HepG2 (cell line): ENCODE measurements around the gene GGT7. TPM values are rescaled to one million over a fixed set of nuclear protein-coding genes. Genes with fewer than 3 reads are reported as not detected.

Experiments
- ARNT ChIP-seq: fragments of 450-650 bp; IDR thresholded peaks from 2 replicates; pipeline ENCODE4 v1.6.1; 2017
- ATF7 ChIP-seq, 2 experiments: fragments of 450-650 bp in 1 of 2; sonication (generic) in 1 of 2; formaldehyde crosslinking in 1 of 2; IDR thresholded peaks; 2 replicates each; pipeline versions ENCODE4 v1.4.0 to v1.6.1; 2016 to 2020; ENCODE audit warnings: antibody characterized with exemption in 1 of 2, mild to moderate bottlenecking in 1 of 2, missing genetic modification reagents in 1 of 2
- IRF2 ChIP-seq: IDR thresholded peaks from 2 replicates; pipeline ENCODE4 v1.6.1; 2018; ENCODE audit warnings: missing genetic modification reagents, missing compliant biosample characterization
- NFRKB ChIP-seq: fragments of 450-650 bp; IDR thresholded peaks from 2 replicates; pipeline ENCODE4 v1.6.1; 2017
- NONO ChIP-seq, 2 experiments: fragments of 450-650 bp in 1 of 2; sonication (generic) in 1 of 2; formaldehyde crosslinking in 1 of 2; IDR thresholded peaks in 1 of 2; conservative IDR thresholded peaks in 1 of 2; 2 replicates each; pipeline versions ENCODE4 v1.6.1 to v1.8.0; 2017 to 2022; ENCODE audit warnings: mild to moderate bottlenecking in 1 of 2, missing genetic modification reagents in 1 of 2, moderate library complexity in 1 of 2
- PCBP1 ChIP-seq: fragments of 200-400 bp; formaldehyde crosslinking; IDR thresholded peaks from 2 replicates; pipeline ENCODE4 v1.6.1; 2017; ENCODE audit warnings: mild to moderate bottlenecking, low read depth, low read length, borderline replicate concordance
- REPIN1 ChIP-seq: sonication (generic); formaldehyde crosslinking; IDR thresholded peaks from 2 replicates; pipeline ENCODE4 v1.8.0; 2022; ENCODE audit warnings: missing genetic modification reagents, low read depth, mild to moderate bottlenecking, borderline replicate concordance
- REXO4 ChIP-seq: sonication (generic); formaldehyde crosslinking; IDR thresholded peaks from 2 replicates; pipeline ENCODE4 v1.8.0; 2022; ENCODE audit warnings: missing genetic modification reagents, mild to moderate bottlenecking, borderline replicate concordance
- SPEN ChIP-seq: sonication (generic); formaldehyde crosslinking; IDR thresholded peaks from 2 replicates; pipeline ENCODE4 v1.5.1; 2020; ENCODE audit warnings: low read depth, mild to moderate bottlenecking, missing genetic modification reagents
- TBX3 ChIP-seq: fragments of 450-650 bp; IDR thresholded peaks from 2 replicates; pipeline ENCODE4 v1.6.1; 2017; ENCODE audit warnings: antibody characterized with exemption, mild to moderate bottlenecking, inconsistent platforms, borderline replicate concordance
- ZNF275 ChIP-seq: sonication (generic); formaldehyde crosslinking; IDR thresholded peaks from 2 replicates; pipeline ENCODE4 v1.8.0; 2022; ENCODE audit warnings: missing genetic modification reagents, mild to moderate bottlenecking, inconsistent platforms, borderline replicate concordance
- ZNF350 ChIP-seq: sonication (generic); formaldehyde crosslinking; IDR thresholded peaks from 2 replicates; pipeline ENCODE4 v1.4.0; 2020; ENCODE audit warnings: mild to moderate bottlenecking, low read depth, missing genetic modification reagents, borderline replicate concordance
- ZNF563 ChIP-seq: sonication (generic); formaldehyde crosslinking; IDR thresholded peaks from 2 replicates; pipeline ENCODE4 v1.8.0; 2022; ENCODE audit warnings: mild to moderate bottlenecking, moderate library complexity, missing genetic modification reagents
- ZNF703 ChIP-seq: sonication (generic); formaldehyde crosslinking; IDR thresholded peaks from 2 replicates; pipeline ENCODE4 v1.5.1; 2020; ENCODE audit warnings: missing genetic modification reagents, mild to moderate bottlenecking, moderate library complexity, borderline replicate concordance
- ZSCAN31 ChIP-seq: sonication (generic); formaldehyde crosslinking; IDR thresholded peaks from 2 replicates; pipeline ENCODE4 v1.5.0; 2020; ENCODE audit warnings: low read depth, mild to moderate bottlenecking, missing genetic modification reagents
- polyA plus RNA-seq, 8 experiments: library from polyadenylated mRNA; depleted of rRNA in 3 of 8; stranded (reverse) in 7 of 8; unstranded in 1 of 8; fragments of >200 nt; fragmentation: Illumina TruSeq in 4 of 8; extraction: Trizol in 4 of 8; gene quantifications; 2 replicates each; pipeline versions ENCODE4 v1.2.1 to v1.2.3, GENCODE V29; 2011 to 2016; ENCODE audit warnings: low read depth in 4 of 8, missing spikeins in 1 of 8, mixed read lengths in 1 of 8; ENCODE audit not compliant: insufficient read depth in 1 of 8
- total RNA-seq, 5 experiments: library from RNA; depleted of rRNA; stranded (reverse); fragments of >200 nt; fragmentation: Illumina TruSeq; extraction: Trizol; gene quantifications; 2 replicates each; pipeline ENCODE4 v1.2.3, GENCODE V29; 2016; ENCODE audit warnings: low read depth in 1 of 5
- TF ChIP-seq, protein P1 (sequence below): sonication (generic); formaldehyde crosslinking; IDR thresholded peaks from 2 replicates; pipeline ENCODE4 v1.8.0; 2022; ENCODE audit warnings: low read depth, missing genetic modification reagents
- TF ChIP-seq, protein P2 (sequence below), 2 experiments: sonication (generic) in 1 of 2; formaldehyde crosslinking in 1 of 2; IDR thresholded peaks; 2 replicates each; pipeline versions ENCODE4 v1.6.1 to v1.9.0; 2014 to 2022; ENCODE audit warnings: antibody characterized with exemption in 1 of 2, borderline replicate concordance in 1 of 2, inconsistent platforms in 1 of 2, low read depth in 1 of 2, missing genetic modification reagents in 1 of 2
- TF ChIP-seq, protein P3 (sequence below): sonication (generic); formaldehyde crosslinking; IDR thresholded peaks from 2 replicates; pipeline ENCODE4 v1.5.0; 2020; ENCODE audit warnings: mild to moderate bottlenecking, missing genetic modification reagents, moderate library complexity

Gene GGT7
- total and polyA plus RNA-seq, 2 of the 13 experiments (the other 11 are each of a cell fraction or from before 2014, with no cell fraction given) = 6.6 to 23.0 TPM

DNA sequence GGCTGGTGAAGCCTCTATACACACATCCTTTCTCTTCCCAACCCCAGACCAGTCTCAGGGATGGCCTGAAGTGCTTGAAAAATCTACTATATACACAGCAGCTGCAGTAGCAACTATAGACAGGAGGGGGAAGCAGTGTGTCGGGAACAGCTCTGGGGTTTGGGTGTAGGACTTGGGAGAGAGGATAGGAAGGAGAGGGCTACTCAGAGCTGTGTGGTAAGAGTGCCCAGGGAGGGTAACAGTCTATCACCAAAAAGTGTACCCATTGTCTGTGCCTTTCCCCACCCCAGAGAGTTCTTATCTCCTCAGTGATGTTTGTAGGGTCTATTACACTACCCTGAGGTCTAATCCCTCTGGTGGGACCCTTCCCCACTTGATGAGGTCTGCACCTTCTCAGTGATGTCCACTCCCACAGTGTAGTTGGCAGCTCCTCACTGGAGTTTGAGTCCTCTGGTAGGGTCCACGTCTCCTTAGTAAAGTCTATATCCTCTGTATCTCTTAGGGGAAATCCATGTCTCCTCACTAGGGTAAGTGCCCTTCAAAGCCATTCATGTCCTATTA, 1.5 kb upstream of the GGT7 start (continued):
- TF ChIP-seq, protein P1, sequence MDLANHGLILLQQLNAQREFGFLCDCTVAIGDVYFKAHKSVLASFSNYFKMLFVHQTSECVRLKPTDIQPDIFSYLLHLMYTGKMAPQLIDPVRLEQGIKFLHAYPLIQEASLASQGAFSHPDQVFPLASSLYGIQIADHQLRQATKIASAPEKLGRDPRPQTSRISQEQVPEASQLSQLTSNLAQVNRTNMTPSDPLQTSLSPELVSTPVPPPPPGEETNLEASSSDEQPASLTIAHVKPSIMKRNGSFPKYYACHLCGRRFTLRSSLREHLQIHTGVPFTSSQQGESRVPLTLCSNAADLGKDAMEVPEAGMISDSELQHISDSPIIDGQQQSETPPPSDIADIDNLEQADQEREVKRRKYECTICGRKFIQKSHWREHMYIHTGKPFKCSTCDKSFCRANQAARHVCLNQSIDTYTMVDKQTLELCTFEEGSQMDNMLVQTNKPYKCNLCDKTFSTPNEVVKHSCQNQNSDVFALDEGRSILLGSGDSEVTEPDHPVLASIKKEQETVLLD (CRISPR knock-in tag) = no peak
- TF ChIP-seq ATF7 (IDR thresholded peaks at IDR 0.05) (no peak), ATF7 (CRISPR knock-in tag; IDR thresholded peaks at IDR 0.05) (no peak), ZNF703 (no peak), IRF2 (peak; percentile 83), NFRKB (no peak), SPEN (no peak), TBX3 (no peak), ZNF275 (CRISPR knock-in tag) (no peak), ZSCAN31 (CRISPR knock-in tag) (no peak), ARNT (no peak), ZNF350 (CRISPR knock-in tag) (peak; percentile 46; the same call in 1 of the 2 replicates), PCBP1 (no peak), REXO4 (CRISPR knock-in tag) (no peak), NONO (IDR thresholded peaks at IDR 0.05) (no peak), NONO (CRISPR knock-in tag; conservative IDR thresholded peaks at IDR 0.05) (0 out of 2 replicates have a peak, but pooled peaks have one; percentile 26), ZNF563 (CRISPR knock-in tag) (no peak), REPIN1 (CRISPR knock-in tag) (no peak)
- TF ChIP-seq, protein P2, sequence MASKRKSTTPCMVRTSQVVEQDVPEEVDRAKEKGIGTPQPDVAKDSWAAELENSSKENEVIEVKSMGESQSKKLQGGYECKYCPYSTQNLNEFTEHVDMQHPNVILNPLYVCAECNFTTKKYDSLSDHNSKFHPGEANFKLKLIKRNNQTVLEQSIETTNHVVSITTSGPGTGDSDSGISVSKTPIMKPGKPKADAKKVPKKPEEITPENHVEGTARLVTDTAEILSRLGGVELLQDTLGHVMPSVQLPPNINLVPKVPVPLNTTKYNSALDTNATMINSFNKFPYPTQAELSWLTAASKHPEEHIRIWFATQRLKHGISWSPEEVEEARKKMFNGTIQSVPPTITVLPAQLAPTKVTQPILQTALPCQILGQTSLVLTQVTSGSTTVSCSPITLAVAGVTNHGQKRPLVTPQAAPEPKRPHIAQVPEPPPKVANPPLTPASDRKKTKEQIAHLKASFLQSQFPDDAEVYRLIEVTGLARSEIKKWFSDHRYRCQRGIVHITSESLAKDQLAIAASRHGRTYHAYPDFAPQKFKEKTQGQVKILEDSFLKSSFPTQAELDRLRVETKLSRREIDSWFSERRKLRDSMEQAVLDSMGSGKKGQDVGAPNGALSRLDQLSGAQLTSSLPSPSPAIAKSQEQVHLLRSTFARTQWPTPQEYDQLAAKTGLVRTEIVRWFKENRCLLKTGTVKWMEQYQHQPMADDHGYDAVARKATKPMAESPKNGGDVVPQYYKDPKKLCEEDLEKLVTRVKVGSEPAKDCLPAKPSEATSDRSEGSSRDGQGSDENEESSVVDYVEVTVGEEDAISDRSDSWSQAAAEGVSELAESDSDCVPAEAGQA (IDR thresholded peaks at IDR 0.05; ENCODE audit: low read depth) = no peak
- TF ChIP-seq, protein P2 (CRISPR knock-in tag; IDR thresholded peaks at IDR 0.05; ENCODE audit: borderline replicate concordance) = no peak
- TF ChIP-seq, protein P3, sequence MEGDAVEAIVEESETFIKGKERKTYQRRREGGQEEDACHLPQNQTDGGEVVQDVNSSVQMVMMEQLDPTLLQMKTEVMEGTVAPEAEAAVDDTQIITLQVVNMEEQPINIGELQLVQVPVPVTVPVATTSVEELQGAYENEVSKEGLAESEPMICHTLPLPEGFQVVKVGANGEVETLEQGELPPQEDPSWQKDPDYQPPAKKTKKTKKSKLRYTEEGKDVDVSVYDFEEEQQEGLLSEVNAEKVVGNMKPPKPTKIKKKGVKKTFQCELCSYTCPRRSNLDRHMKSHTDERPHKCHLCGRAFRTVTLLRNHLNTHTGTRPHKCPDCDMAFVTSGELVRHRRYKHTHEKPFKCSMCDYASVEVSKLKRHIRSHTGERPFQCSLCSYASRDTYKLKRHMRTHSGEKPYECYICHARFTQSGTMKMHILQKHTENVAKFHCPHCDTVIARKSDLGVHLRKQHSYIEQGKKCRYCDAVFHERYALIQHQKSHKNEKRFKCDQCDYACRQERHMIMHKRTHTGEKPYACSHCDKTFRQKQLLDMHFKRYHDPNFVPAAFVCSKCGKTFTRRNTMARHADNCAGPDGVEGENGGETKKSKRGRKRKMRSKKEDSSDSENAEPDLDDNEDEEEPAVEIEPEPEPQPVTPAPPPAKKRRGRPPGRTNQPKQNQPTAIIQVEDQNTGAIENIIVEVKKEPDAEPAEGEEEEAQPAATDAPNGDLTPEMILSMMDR = peak; percentile 98
